ENCODE data around the gene UBXN11.

UBXN11 gene

GRCh38 chr1:26306290-26307229 lies at the start of gene UBXN11:
Gene UBXN11 (minus strand): TSS chr1:26306636. CDS start chr1:26302883, 3,753 bp downstream.
- peak; percentile 98 for DNase-seq

- no peak for DNase-seq
Measured at GRCh38 chr1:26356106-26356505, 49.7 kb upstream of the UBXN11 start.

- DNase-seq: no peak
Measured at GRCh38 chr1:26354972-26355371, 48.5 kb upstream of the UBXN11 start.

GRCh38 chr1:26353976-26354820 lies 47.8 kb upstream of the UBXN11 start, which contains the start of gene CRYBG2:
Gene CRYBG2 (minus strand): TSS chr1:26354130. CDS start chr1:26346657, 7,473 bp downstream.
- no peak for DNase-seq

GRCh38 chr1:26353210-26353859 lies 46.9 kb upstream of the UBXN11 start:
- no peak for DNase-seq

GRCh38 chr1:26352338-26352679 lies 45.9 kb upstream of the UBXN11 start:
- no peak for DNase-seq

GRCh38 chr1:26351590-26352337 lies 45.3 kb upstream of the UBXN11 start:
- DNase-seq: no peak

- no peak for DNase-seq
Measured at GRCh38 chr1:26350701-26351589, 44.5 kb upstream of the UBXN11 start.

GRCh38 chr1:26350343-26350700 lies 43.9 kb upstream of the UBXN11 start:
- DNase-seq: no peak

- no peak for DNase-seq
Measured at GRCh38 chr1:26349877-26350244, 43.4 kb upstream of the UBXN11 start.

GRCh38 chr1:26349188-26349876 lies 42.9 kb upstream of the UBXN11 start:
- DNase-seq: no peak

GRCh38 chr1:26346274-26347033 lies 40.0 kb upstream of the UBXN11 start:
- DNase-seq: no peak

GRCh38 chr1:26345718-26346117 lies 39.3 kb upstream of the UBXN11 start:
- no peak for DNase-seq

- DNase-seq: no peak
Measured at GRCh38 chr1:26344147-26344920, 37.9 kb upstream of the UBXN11 start.

- no peak for DNase-seq
Measured at GRCh38 chr1:26340047-26340481, 33.6 kb upstream of the UBXN11 start.

GRCh38 chr1:26338670-26339069 lies 32.2 kb upstream of the UBXN11 start:
- DNase-seq: no peak

GRCh38 chr1:26337625-26338024 lies 31.2 kb upstream of the UBXN11 start:
- no peak for DNase-seq

- DNase-seq: no peak
Measured at GRCh38 chr1:26337206-26337535, 30.7 kb upstream of the UBXN11 start.

- DNase-seq: peak; percentile 75
Measured at GRCh38 chr1:26336477-26337205, 30.2 kb upstream of the UBXN11 start.

Data from hematopoietic multipotent progenitor cell treated with erythropoietin and hydrocortisone succinate and interleukin-3 and kit ligand, for 4 days (in vitro differentiated cells).